GM19025 (cell line): ENCODE data around the gene ZNF329.

ENCODE experiments used
- ATAC-seq: cut with Tn5 transposase; IDR thresholded peaks from one replicate; pipeline ENCODE4 v1.9.1; 2021; ENCODE audit warnings: mild to moderate bottlenecking, low read depth, moderate library complexity; ENCODE audit not compliant: unreplicated experiment

The ZNF329 gene

DNA sequence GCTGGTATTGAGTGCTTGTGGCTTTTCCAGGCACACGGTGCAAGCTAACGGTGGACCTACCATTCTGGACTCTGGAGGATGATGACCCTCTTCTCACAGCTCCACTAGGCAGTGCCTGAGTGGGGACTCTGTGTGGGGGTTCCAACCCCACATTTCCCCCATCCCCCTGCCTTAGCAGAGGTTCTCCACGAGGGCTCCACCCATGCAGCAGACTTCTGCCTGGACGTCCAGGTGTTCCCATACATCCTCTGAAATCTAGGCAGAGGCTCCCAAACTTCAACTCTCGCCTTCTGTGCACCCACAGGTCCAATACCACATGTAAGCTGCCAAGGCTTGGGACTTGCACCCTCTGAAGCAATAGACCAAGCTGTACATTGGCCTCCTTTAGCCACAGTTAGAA, 27.2 kb downstream of the ZNF329 start:
- no peak for ATAC-seq

DNA sequence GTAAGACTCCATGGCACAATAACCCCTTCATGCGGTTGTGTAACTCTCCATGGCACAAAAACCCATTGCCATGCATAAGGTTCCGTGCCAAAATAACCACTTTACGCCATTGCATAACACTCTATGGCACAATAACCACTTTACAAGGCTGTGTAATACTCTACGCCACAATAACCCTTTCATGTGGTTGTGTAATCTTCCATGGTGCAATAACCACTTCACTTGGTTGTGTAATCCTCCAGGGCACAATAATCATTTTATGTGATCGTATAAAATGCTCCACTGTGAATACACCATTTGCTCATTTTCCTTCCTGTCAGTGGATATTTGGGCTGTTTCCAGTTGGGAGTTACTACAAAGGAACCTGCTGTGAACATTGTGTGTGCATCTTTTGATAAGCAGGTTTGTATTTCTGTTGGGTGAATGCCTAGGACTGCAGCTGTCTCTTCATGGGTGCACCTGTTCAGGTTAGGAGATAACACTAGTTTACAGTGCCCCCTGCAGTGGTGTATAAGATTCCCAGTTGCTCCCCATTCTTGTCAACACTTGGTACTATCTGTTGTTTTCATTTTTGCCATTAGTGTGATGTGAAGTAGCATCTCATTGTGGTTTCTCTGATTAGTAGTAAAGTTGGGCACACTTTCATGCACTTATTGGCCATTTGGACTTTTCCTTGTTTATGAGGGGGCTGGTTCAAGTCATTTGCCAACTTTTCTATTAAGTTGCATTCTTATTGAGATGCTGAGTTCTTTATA, 31.4 kb downstream of the ZNF329 start:
- ATAC-seq: no peak

DNA sequence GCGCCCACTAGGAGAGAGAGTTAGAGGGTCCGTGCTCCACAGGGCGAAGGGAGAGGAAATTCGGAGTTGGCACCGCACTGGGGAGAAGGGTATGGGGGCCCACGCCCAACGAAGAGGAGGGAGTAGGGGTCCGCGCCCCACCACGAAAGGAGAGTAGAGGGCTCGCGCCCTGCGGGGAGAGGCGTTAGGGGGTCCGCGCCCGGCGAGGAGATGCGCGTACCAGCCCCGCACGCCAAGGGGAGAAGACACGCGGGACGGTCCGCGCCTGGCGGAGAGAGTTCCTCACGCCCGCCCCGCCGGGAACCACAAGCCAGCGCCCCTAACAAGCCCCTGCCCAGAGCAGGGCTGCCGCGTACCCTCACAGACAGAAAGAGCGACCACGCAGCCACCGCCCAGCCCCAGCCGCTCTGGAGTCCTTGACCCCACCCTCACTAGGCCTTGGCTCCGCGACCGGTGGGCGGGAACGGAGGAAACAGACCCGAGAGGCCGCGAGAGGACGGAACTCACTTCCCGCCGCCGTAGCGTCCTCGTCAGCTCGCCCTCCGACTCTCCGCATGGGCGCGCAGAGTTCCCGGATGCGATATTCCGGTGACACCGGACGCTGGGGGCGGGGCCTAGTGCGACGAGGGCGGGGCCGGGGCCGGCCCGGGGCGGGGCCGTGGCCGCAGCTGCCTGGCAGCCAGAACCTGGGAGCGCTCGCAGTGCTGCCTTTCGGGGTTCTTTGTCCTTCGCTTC, 32.6 kb downstream of the ZNF329 start:
- ATAC-seq: no peak

GRCh38 chr19:58108546-58108817, 42.1 kb downstream of the ZNF329 start:
- no peak for ATAC-seq

- ATAC-seq: no peak
Measured at GRCh38 chr19:58107778-58108545, 42.6 kb downstream of the ZNF329 start.

GRCh38 chr19:58098682-58098998, 51.9 kb downstream of the ZNF329 start:
- ATAC-seq: no peak

DNA sequence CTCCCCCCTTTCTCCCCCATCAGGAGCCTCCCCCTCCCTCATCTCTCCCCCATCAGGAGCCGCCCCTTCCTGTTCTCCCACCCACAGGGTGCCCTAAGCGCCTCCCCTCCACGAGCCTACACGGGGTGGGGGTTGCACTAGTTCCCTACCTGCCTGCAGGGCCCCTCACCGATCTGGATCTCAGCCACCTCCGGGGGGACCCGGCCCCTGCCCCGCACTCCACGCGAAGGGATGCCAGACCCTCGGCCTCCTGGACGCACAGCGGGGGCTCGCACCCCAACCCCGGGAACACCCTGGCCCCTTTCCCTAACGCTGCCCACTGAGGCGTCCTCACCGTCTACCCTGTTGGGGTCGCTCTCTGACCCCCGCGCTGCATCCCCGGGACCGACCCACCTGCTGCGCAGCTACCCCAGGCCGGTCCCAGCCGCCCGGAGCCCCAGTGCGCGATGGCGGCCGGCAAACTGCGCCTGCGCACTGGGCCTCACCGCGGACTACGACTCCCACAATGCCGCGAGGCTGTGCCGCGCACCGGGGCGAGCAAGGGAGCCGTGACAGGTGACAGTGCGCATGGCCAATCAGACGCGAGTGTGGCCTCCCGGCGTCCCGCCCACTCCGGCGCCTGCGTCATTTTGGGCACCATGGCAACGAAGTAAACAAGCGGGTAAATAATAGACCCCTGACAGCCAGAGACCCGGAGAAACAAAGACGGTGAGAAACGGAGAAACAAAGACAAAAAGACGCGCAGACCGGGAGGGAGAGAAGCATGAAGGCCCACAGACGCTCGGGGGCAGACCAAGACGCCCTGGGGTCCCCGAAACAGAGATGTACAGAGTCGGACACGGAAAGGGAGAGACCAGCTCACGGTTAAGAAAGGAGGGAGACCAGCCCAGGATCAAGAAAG, 52.6 kb downstream of the ZNF329 start, which contains the start of gene ZSCAN18:
Gene ZSCAN18 (minus strand): TSS at position 451 of the 901 bp plus-strand sequence. CDS start 7,964 bp downstream, outside the sequence.
- ATAC-seq: no peak

- ATAC-seq: no peak
Measured at GRCh38 chr19:58097349-58097748, 53.2 kb downstream of the ZNF329 start.

DNA sequence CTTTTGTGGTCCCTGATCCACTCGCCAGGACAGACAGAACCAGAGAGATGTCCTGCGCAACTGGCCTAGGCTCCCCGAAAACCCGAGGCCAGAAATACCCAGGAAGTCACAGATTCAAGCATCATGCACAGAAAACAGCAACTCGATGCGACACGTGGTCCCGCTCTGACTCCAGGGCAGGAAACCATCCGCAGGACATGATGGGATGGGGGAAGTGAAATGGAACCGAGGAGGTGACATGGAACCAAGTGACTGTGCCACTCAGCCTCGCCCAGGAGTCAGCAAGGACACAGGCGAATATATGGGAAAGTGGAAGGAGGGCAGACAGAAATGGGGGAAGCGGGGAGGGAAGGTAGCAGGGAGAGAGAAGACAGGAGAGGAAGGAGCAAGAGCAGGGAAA, 53.7 kb downstream of the ZNF329 start:
- ATAC-seq: no peak

GRCh38 chr19:58095328-58095727, 55.3 kb downstream of the ZNF329 start:
- ATAC-seq: no peak

DNA sequence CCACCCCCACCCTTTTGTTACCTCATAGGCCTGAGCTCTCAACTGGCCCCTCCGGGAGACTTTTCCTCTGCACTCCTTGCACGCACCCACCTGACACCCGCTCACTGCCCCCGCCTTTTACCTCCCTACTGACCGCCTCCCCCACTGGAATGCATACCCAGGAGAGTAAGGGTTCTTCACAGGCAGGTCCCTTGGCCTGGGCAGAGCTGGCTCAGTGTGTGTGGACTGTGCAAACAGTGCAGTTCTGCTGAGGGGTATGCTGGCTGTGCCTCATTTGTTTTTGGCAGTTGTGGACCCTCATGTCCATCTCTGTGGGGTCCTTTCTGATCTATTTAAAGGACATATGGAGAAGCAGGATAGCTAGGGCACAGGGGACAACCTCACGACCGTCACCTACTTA, 57.5 kb downstream of the ZNF329 start:
- ATAC-seq: no peak

- ATAC-seq: no peak
Measured at GRCh38 chr19:58091251-58091995, 59.2 kb downstream of the ZNF329 start.

DNA sequence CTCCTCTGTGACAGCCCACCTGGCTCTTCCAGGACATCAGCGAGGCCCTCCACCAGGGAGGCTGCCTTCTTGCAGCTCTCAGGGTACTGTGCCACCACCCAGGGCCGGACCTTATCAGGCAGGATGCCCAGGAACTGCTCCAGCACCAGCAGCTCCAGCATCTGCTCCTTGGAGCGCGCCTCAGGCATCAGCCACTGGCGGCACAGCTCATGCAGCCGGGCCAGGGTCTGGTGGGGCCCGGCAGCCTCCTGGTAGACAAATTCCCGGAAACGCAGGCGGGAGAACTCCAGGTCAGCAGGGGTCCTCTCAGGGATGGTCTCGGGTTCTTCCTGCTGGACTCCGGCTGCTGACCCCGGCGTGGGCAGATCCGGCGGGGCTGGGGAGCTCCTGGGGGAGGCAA, 60.7 kb downstream of the ZNF329 start:
- no peak for ATAC-seq

DNA sequence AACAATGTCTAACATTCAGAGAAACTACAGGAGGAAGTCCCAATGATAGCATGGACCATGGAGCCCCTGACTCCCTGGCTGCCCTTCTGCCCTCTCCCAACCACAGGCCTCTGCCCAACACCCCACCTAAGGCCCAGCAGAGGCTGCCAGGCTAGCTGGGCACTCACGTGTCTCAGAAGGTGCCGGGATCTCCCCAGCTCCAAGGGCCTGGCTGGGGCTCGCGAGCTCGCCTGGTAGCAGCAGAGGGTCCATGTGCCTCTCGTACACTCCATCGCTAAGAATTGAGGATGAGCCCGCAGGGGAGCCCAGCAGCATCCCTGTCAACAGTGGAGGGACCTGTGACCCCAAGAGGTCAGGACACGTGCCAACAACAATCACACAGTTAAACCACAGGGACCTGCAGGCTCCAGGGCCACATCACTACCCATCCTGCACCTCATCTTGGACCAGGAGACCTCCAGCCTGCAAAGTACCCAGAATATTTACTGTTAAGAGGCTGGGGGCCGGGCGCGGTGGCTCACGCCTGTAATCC, 62.0 kb downstream of the ZNF329 start:
- ATAC-seq: no peak

DNA sequence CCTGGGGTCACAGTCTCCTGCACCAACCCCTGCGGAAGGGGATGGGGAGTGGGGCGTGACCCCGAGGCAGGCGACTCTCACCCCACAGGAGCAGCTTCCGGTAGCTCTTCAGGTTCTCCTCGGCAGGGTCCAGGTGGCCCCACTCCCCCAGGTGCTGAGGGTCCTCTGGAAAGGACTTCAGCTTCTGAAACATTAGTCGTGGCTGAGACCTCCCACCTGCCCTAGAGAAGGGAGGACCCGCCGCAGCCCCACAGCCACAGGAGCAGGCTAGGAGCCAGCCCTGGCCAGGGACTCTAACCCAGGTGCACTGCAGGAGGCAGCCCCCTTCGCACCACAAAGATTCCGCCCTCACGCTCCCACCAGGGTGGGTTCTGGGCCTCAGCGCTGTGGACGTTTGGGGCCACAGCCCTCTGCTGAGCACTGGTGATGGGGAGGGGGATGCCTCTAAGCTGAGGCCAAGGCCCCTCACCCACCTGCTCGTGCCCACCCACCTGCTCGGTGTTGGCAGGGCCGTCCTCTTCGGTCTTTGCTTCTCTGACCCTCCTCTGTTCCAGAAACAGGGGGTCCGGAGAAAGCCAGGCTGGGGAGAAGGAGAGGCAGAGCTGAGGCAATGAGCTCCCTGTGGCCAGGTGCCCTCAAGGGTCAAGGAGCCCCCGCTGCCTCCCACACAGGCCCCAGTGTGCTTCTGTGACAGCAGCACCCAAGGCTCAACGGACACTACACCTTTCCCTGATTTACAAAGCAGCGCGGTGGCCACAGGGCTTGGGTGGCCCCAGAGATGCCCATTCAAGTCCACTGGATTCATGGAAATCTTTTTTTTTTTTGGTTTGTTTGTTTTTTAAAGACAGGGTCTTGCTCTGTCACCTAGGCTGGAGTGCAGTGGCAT, 63.5 kb downstream of the ZNF329 start:
- no peak for ATAC-seq

- no peak for ATAC-seq
Measured at GRCh38 chr19:58085348-58085875, 65.2 kb downstream of the ZNF329 start.

DNA sequence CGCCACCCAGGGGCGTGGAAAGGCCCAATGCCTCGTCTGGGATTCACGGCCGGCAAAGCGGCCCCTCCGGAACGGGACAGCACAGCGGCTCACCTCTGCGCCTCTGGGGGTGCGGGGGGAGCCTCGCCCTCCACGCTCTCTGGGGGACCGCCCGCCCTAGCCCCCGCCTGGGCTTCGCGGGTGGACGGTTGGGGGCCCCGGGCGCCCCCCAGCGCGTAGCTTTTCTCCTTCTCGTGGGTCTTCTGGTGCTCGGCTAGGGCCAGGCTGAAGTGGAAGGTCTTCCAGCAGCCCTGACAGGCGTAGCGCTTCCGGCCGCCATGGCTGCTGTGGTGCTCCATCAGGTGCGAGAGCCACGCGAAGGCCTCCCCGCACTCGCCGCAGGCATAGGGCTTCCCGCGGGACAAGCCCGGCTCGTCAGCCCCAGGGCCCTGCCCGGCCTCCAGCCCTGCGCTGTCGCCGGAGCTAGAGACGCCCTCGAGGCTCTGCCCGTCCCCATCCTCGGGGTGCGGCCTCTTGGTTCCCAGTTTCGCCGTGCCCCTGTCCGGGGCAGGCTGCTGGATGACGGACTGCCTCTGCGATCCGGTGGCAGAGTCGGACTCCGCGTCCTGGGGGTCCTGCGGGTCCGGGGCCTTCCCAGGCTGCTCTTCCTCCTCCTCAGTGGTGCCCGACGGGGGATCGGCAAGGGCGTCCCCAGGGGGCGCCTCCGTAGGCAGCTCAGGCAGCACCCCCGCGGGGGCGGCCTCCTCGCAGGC, 65.8 kb downstream of the ZNF329 start:
- ATAC-seq: no peak

DNA sequence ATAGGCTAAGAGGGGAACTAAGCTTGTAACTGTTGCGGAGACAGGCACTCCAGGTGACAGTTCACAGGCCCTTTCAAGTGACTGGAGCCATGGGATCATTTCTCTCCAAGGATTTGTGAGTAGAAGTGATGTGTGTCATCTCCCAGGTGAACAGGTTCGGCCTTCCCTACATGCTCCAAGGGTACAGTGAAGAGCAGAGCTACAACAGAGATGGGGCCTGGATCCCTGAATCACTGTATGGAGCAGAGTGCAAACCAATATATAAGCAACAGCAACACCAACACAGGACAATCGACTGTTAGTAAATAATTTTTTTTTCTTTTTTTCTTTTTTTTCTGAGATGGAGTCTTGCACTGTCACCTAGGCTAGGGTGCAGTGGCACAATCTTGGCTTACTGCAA, 67.6 kb downstream of the ZNF329 start:
- ATAC-seq: no peak
